ENCODE data around the gene AKR1E2. TPM values are rescaled to one million over a fixed set of nuclear protein-coding genes. Genes with fewer than 3 reads are reported as not detected.

AKR1E2 gene
- total RNA-seq, 2 donors from 2014 or later = 3.1 to 7.5 TPM

GRCh38 chr10:4849555-4850242 lies 23.7 kb downstream of the AKR1E2 start:
- DNase-seq (ENCODE audit: low spot score in 2 of 2) = peak; percentile 81 to 90
- H3K9me3 Mint-ChIP-seq = no peaks in the 10 kb centered on the region
- no peaks in the 10 kb centered on the region for H3K36me3 Mint-ChIP-seq
- peak overlapping the region; percentile 7 to 44 for H3K27ac Mint-ChIP-seq
- peak; percentile 94 to 95 for ATAC-seq

DNA sequence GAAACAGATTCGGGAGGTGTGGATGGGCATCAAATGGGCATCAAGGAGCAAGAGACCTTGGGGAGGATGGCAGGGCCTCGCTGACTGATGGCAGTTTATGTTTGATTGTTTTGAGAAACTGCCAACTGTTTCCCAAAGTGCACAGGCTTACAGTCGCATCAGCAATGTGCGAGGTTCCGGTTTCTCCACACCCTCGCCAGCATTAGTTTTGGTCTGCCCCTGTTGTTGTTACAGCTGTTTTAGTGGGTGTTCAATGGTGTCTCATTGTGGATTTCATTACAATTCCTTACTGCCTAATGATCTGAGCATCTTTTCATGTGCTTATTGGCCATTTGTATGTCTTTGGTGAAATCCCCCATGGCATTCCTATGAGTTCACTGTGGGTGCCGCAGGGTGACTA lies 24.4 kb downstream of the AKR1E2 start:
- DNase-seq (ENCODE audit: low spot score in 2 of 2) (no peak), ATAC-seq (no peak)
- H3K9me3 Mint-ChIP-seq = no peaks in the 10 kb centered on the region
- no peaks in the 10 kb centered on the region for H3K36me3 Mint-ChIP-seq
- peak overlapping the region in 1 of 2 donors; percentile 44 for H3K27ac Mint-ChIP-seq

- DNase-seq (ENCODE audit: low spot score in 2 of 2) (no peak), ATAC-seq (no peak)
- Mint-ChIP-seq H3K9me3 (no peaks in the 10 kb centered on the region), H3K27ac (no peak overlapping the region), H3K36me3 (no peaks in the 10 kb centered on the region)
Measured at GRCh38 chr10:4851176-4851575, 25.2 kb downstream of the AKR1E2 start.

DNA sequence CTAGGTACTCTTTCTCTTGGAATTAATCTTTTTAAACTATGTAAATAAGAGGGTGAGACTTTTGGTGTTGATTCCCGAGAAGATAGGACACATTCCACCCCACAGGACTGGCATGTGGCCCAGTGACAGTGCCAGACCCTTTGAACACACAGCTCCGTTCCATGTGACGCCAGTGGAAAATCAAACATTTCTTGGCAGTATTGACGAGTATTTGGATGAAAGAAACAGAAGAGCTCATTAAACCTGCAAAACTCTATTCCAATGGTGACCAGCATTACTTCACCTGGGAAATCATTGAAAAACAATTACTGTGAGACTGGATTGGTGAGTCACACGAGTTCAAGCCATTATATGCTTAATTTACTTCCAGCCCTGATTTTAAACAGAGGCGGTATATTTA lies 25.8 kb downstream of the AKR1E2 start:
- H3K9me3 Mint-ChIP-seq = no peaks in the 10 kb centered on the region
- H3K27ac Mint-ChIP-seq = no peak overlapping the region
- DNase-seq (ENCODE audit: low spot score in 2 of 2) (no peak), ATAC-seq (no peak)
- no peaks in the 10 kb centered on the region for H3K36me3 Mint-ChIP-seq

- Mint-ChIP-seq H3K9me3 (no peaks in the 10 kb centered on the region), H3K27ac (no peak overlapping the region), H3K36me3 (peaks cover 6 to 7% of the 10 kb centered on the region in 2 donors)
- ATAC-seq = peak in 1 of 2 donors; percentile 13
- no peak for DNase-seq (ENCODE audit: low spot score in 2 of 2)
Measured at GRCh38 chr10:4865945-4866661, 40.1 kb downstream of the AKR1E2 start.

DNA sequence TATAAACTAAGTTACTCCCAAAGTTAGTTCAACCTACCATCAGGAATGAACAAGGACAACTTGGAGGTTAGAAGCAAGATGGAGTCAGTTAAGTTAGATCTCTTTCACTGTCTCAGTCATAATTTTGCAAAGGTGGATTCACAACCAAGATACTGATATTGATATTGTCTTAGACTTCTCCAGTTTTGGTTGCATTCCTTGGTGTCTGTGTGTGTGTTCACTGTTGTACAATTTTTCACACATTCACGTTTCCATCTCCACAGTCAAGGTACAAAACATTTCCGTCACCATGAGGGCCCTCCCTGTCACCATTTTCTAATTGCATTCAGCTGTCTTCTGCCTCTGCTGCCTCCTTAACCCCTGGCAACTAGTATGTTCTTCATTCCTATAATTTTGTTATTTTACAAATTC lies 41.1 kb downstream of the AKR1E2 start:
- DNase-seq (ENCODE audit: low spot score in 2 of 2) (no peak), ATAC-seq (no peak)
- H3K9me3 Mint-ChIP-seq = no peaks in the 10 kb centered on the region
- H3K36me3 Mint-ChIP-seq = peaks cover 6 to 7% of the 10 kb centered on the region in 2 donors
- no peak overlapping the region for H3K27ac Mint-ChIP-seq

DNA sequence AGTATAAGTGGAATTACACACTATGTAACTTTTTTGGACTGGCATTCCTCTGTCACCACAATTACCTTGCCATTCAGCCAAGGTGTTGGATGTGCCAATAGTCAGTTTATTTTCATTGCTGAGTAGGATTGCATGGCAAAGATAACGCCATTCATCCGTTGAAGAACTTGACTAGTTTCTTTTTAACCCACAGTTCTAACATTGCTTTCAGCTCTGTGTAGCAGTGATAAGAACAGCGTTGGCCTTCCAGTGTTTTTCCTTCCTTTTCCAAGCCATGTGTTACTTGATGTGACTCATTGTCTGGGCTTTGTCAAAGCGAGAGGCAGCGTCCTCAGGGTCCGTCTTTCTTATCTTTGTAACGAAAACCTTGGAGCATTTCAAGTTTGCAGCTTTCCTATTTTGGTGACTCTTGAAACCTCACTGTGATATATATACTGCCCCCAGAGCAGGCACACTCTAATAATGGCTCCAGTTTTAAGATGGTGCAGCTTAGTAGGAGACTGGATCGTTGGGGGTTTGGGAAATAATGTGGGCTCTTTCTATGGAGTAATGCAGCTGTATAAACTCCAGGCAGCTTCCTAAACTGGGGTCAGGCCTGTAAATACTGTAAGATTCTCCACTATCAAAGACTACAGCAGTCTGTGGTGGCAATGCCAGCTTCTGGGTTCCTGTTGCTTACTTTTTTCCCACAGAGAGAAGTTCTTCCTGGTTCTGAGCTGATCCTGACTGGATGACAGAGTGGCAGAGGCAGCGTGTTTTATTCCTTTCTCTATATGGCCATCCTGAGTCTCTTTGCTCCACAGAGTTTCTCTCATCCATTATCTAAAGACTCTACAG lies 41.7 kb downstream of the AKR1E2 start:
- DNase-seq (ENCODE audit: low spot score in 2 of 2) (no peak), ATAC-seq (no peak)
- Mint-ChIP-seq H3K9me3 (no peaks in the 10 kb centered on the region), H3K36me3 (peaks cover 0 to 7% of the 10 kb centered on the region in 2 donors), H3K27ac (no peak overlapping the region)

- Mint-ChIP-seq H3K36me3 (peaks cover 4 to 7% of the 10 kb centered on the region in 2 donors), H3K27ac (no peak overlapping the region), H3K9me3 (no peaks in the 10 kb centered on the region)
- ATAC-seq (no peak), DNase-seq (ENCODE audit: low spot score in 2 of 2) (no peak)
Measured at GRCh38 chr10:4868357-4868657, 42.3 kb downstream of the AKR1E2 start.

DNA sequence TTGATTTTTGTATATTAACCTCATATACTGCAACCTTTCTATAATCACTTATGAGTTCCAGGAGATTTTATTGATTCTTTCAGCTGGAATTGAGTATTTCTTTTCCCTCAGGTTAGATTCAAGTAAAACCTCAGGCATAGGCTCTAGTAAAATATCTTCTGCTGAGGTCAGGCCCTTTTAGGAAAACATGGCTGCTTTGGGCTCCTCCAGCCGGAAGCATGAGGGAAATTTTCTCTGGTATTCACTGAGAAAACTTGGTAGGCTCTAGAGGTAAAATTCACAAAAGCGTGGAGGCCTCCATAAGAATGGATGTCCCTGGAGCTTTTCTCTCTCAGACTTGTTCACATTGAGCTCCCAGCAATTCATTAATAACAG lies 56.7 kb downstream of the AKR1E2 start:
- DNase-seq (ENCODE audit: low spot score in 2 of 2) = no peak
- Mint-ChIP-seq H3K36me3 (peaks cover 4 to 9% of the 10 kb centered on the region in 2 donors), H3K27ac (no peak overlapping the region), H3K9me3 (no peaks in the 10 kb centered on the region)
- ATAC-seq = no peak

GRCh38 chr10:4883079-4883739 lies 57.2 kb downstream of the AKR1E2 start:
- H3K36me3 Mint-ChIP-seq = peaks cover 4 to 9% of the 10 kb centered on the region in 2 donors
- ATAC-seq (no peak), DNase-seq (ENCODE audit: low spot score in 2 of 2) (no peak)
- no peaks in the 10 kb centered on the region for H3K9me3 Mint-ChIP-seq
- no peak overlapping the region for H3K27ac Mint-ChIP-seq

GRCh38 chr10:4885162-4885561 lies 59.2 kb downstream of the AKR1E2 start:
- Mint-ChIP-seq H3K36me3 (peaks cover 4 to 9% of the 10 kb centered on the region in 2 donors), H3K9me3 (no peaks in the 10 kb centered on the region), H3K27ac (peak overlapping the region in 1 of 2 donors; percentile 25)
- DNase-seq (ENCODE audit: low spot score in 2 of 2) (no peak), ATAC-seq (peak in 1 of 2 donors; percentile 32)

- H3K9me3 Mint-ChIP-seq = no peaks in the 10 kb centered on the region
- no peak for ATAC-seq
Measured at GRCh38 chr10:4887501-4887900, 61.5 kb downstream of the AKR1E2 start.

DNA sequence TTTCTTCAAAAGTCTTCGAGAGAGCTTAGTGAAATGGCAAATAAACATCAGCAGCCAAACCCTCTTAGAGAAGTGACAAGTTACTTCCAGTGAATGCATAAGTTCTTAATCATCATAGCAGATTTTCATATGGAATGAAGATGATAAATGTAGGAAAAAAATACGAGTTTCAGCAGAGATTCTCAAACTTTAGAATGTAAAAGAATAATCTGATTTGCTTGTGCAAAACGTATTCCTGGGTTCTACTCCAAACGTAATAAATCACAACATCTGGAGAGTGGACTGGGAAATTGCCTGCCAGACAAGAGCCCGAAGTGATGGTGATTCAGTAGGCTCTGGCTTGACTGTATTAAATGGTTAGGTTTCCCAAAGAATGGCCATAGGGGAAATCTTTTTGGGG lies 62.2 kb downstream of the AKR1E2 start:
- no peak overlapping the region for H3K27ac Mint-ChIP-seq
- ATAC-seq = no peak

More at GRCh38 chr10:4887501-4887900, 61.5 kb downstream of the AKR1E2 start:
- H3K36me3 Mint-ChIP-seq = peaks cover 4 to 9% of the 10 kb centered on the region in 2 donors
- no peak for DNase-seq (ENCODE audit: low spot score in 2 of 2)
- H3K27ac Mint-ChIP-seq = no peak overlapping the region

DNA sequence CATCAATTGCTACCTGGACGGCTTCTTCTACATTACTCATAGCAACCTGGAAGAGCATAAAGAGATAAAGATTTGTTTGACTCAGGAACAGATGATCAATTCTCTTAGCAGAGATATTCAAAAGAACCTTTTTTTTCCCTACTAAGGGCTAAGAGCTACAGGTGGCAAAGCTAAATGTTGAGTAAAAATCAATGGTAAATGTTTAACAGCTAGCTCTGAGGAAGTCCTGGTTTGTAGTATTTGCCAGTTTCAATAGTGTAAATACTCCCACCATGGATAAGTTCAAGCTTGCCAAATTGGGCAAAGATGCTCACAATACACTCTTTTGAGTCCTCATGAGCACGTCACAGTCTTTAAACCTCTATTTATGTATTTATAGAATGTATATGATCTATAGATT lies 64.0 kb downstream of the AKR1E2 start:
- DNase-seq (ENCODE audit: low spot score in 2 of 2) (no peak), ATAC-seq (no peak)
- no peaks in the 10 kb centered on the region for H3K9me3 Mint-ChIP-seq
- peaks cover 4 to 9% of the 10 kb centered on the region in 2 donors for H3K36me3 Mint-ChIP-seq
- H3K27ac Mint-ChIP-seq = no peak overlapping the region

More for the DNA sequence above, 62.2 kb downstream of the AKR1E2 start:
- peaks cover 4 to 9% of the 10 kb centered on the region in 2 donors for H3K36me3 Mint-ChIP-seq
- no peak for DNase-seq (ENCODE audit: low spot score in 2 of 2)
- no peaks in the 10 kb centered on the region for H3K9me3 Mint-ChIP-seq

DNA sequence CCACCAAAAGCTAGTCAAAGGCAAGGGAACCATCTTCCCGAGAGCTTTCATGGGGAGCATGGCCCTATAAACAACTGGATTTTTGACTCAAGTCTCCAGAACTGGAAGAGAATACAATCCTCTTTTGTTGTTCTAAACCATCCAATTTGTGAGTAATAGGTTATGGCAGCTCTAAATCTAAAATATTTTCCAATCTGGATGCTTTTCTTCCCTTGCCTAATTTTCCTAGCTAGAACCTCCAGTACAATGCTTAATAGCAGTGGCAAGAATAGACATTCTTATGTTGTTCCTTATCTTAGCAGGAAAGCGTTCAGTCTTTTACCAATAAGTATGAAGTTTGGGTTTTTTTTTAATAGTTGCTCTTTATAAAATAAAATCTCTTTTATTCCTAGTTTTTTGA lies 66.7 kb downstream of the AKR1E2 start:
- ATAC-seq (no peak), DNase-seq (ENCODE audit: low spot score in 2 of 2) (no peak)
- Mint-ChIP-seq H3K27ac (no peak overlapping the region), H3K36me3 (peaks cover 0 to 5% of the 10 kb centered on the region in 2 donors), H3K9me3 (no peaks in the 10 kb centered on the region)

DNA sequence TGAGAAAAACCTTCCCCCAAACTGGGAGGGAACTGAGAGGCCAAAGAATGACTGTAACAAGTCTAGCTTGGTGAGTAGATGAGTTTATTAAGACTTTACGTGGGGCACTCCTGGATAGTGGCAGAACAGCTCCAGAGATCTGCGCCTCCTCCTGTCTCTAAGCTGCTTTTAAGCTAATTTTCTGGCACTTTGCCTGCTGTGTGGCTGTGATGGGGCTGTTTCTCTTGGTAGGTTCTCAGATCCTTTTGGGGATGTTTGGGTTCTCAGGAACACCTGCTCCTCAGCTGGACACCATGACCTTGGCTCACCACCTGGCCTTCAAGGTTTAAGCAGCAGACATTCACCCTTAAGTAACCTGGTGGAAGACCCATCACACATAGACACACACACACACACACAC lies 68.3 kb downstream of the AKR1E2 start:
- ATAC-seq (no peak), DNase-seq (ENCODE audit: low spot score in 2 of 2) (no peak)
- Mint-ChIP-seq H3K27ac (no peak overlapping the region), H3K9me3 (no peaks in the 10 kb centered on the region), H3K36me3 (peaks cover 0 to 5% of the 10 kb centered on the region in 2 donors)
